ENCODE results near the gene WDR37. TPM values are rescaled to one million over a fixed set of nuclear protein-coding genes. Genes with fewer than 3 reads are reported as not detected.

WDR37 gene
- total and polyA plus RNA-seq, 2 donors from 2014 or later: 6.0 to 23.5 TPM

DNA sequence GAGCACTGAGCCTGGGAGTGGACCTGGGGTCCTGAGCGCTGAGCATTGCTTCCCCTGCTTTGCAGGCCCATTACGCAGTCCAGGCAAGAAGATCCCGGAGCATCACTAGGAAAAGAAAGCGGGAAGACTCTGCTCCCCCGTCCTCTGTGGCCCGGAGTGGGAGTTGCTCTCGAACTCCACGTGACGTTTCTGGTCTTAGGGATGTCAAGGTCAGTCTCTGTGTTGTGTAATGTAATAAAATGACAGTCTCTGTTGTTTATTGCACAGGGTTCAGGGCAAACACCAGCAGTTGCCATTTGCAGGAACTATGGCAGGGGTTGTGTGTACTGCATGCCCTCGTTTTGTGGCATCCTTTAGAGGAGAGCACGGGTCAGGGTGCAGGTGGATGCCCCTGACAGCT lies 40.5 kb upstream of the WDR37 start:
- TF ChIP-seq, protein P1, sequence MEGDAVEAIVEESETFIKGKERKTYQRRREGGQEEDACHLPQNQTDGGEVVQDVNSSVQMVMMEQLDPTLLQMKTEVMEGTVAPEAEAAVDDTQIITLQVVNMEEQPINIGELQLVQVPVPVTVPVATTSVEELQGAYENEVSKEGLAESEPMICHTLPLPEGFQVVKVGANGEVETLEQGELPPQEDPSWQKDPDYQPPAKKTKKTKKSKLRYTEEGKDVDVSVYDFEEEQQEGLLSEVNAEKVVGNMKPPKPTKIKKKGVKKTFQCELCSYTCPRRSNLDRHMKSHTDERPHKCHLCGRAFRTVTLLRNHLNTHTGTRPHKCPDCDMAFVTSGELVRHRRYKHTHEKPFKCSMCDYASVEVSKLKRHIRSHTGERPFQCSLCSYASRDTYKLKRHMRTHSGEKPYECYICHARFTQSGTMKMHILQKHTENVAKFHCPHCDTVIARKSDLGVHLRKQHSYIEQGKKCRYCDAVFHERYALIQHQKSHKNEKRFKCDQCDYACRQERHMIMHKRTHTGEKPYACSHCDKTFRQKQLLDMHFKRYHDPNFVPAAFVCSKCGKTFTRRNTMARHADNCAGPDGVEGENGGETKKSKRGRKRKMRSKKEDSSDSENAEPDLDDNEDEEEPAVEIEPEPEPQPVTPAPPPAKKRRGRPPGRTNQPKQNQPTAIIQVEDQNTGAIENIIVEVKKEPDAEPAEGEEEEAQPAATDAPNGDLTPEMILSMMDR (IDR thresholded peaks at IDR 0.05; ENCODE audit: borderline replicate concordance, extremely low read depth, insufficient read depth): no peak
- FAIRE-seq (no peak), DNase-seq (no peak)
- no peak overlapping the region for H3K9ac ChIP-seq (ENCODE audit: low read length in 3 of 3)
- no peak overlapping the region for H3K4me3 ChIP-seq (ENCODE audit: low read length in 3 of 3)
- no peaks in the 10 kb centered on the region for H3K27me3 ChIP-seq (ENCODE audit: control insufficient read depth, insufficient read depth, low read length)
- no peaks in the 10 kb centered on the region for H3K9me3 ChIP-seq (ENCODE audit: control insufficient read depth in 2 of 3, insufficient read depth in 1 of 3, low read length in 3 of 3)
- no peaks in the 10 kb centered on the region for H3K4me1 ChIP-seq (ENCODE audit: control insufficient read depth in 2 of 3, insufficient read depth in 2 of 3, low read depth in 1 of 3, low read length in 3 of 3)
- no peak overlapping the region for H3K27ac ChIP-seq (ENCODE audit: low read depth in 2 of 2, low read length in 2 of 2)
- intact Hi-C loops (cut with DNase I): no loop called here
- H3K36me3 ChIP-seq (ENCODE audit: control insufficient read depth in 2 of 3, insufficient read depth in 3 of 3, low read length in 3 of 3): peaks cover 11 to 43% (median 37%) of the 10 kb centered on the region in 3 donors

DNA sequence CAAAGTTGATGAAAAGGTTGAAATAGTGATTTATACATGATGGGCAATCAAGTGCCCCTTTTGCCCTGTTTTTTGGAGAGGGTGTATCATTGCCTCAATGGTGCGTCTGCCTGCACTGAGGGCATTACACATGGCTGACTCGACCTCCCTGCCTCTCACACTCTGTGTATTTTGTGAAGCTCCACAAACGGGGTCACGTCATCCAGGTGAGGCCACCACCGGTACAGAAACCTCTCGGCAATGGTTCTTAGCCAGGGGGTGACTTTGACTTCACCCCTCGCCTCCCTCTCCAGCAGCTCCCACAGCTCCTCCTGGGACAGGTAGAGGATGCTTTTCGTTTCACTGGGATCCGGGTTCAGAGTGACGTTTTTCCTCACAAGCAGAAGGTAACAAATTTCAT lies 36.8 kb upstream of the WDR37 start:
- no peaks in the 10 kb centered on the region for H3K27me3 ChIP-seq (ENCODE audit: control insufficient read depth, insufficient read depth, low read length)
- intact Hi-C loops (cut with DNase I): no loop called here
- no peak overlapping the region for H3K4me3 ChIP-seq (ENCODE audit: low read length in 3 of 3)
- DNase-seq (no peak), FAIRE-seq (no peak)
- peaks cover 9 to 36% (median 28%) of the 10 kb centered on the region in 3 donors for H3K36me3 ChIP-seq (ENCODE audit: control insufficient read depth in 2 of 3, insufficient read depth in 3 of 3, low read length in 3 of 3)
- H3K27ac ChIP-seq (ENCODE audit: low read depth in 2 of 2, low read length in 2 of 2): no peak overlapping the region
- no peak overlapping the region for H3K9ac ChIP-seq (ENCODE audit: low read length in 3 of 3)
- TF ChIP-seq, protein P1 (IDR thresholded peaks at IDR 0.05; ENCODE audit: borderline replicate concordance, extremely low read depth, insufficient read depth): no peak
- no peaks in the 10 kb centered on the region for H3K9me3 ChIP-seq (ENCODE audit: control insufficient read depth in 2 of 3, insufficient read depth in 1 of 3, low read length in 3 of 3)
- no peaks in the 10 kb centered on the region for H3K4me1 ChIP-seq (ENCODE audit: control insufficient read depth in 2 of 3, insufficient read depth in 2 of 3, low read depth in 1 of 3, low read length in 3 of 3)

DNA sequence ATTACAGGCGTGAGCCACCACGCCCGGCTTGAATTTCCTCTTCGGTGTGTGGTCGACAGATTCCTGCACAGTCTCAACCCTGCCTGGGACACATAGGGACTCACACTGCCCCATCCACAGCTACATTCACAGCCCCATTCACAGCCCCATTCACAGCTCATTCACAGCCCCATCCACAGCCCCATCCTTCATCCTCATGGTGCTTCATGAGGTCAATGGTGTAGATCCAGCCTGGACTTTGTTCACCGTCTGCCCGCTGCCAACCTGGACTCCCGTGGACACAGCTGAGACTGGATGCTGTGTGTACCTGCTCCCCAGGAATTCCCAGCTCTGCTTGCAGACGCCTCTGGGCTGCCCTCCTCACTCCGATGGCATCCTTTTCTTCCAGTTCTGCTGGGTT lies 35.7 kb upstream of the WDR37 start:
- intact Hi-C loops (cut with DNase I): no loop called here

More for the DNA sequence above, 35.7 kb upstream of the WDR37 start:
- H3K4me1 ChIP-seq (ENCODE audit: control insufficient read depth in 2 of 3, insufficient read depth in 2 of 3, low read depth in 1 of 3, low read length in 3 of 3): no peaks in the 10 kb centered on the region
- TF ChIP-seq, protein P1 (IDR thresholded peaks at IDR 0.05; ENCODE audit: borderline replicate concordance, extremely low read depth, insufficient read depth): no peak
- no peaks in the 10 kb centered on the region for H3K27me3 ChIP-seq (ENCODE audit: control insufficient read depth, insufficient read depth, low read length)
- no peak for DNase-seq
- no peak for FAIRE-seq
- H3K9me3 ChIP-seq (ENCODE audit: control insufficient read depth in 2 of 3, insufficient read depth in 1 of 3, low read length in 3 of 3): no peaks in the 10 kb centered on the region
- H3K4me3 ChIP-seq (ENCODE audit: low read length in 3 of 3): no peak overlapping the region
- H3K27ac ChIP-seq (ENCODE audit: low read depth in 2 of 2, low read length in 2 of 2): no peak overlapping the region
- H3K36me3 ChIP-seq (ENCODE audit: control insufficient read depth in 2 of 3, insufficient read depth in 3 of 3, low read length in 3 of 3): peaks cover 9 to 31% (median 28%) of the 10 kb centered on the region in 3 donors
- H3K9ac ChIP-seq (ENCODE audit: low read length in 3 of 3): no peak overlapping the region

Data from kidney (tissue), 14 donors.